T-helper 9 cell (primary cell): Measurements from ENCODE around the gene PSPC1.
"Not testable (repeated sequence)": the region's sequence is repeated elsewhere in the genome, so short reads cannot be mapped to it uniquely, and the experiment has no call there.

Source experiments
- DNase-seq: peaks from one replicate; pipeline ENCODE4 v3.0.0-alpha.2; 2020

PSPC1 gene

GRCh38 chr13:19763618-19764017, 19.1 kb downstream of the PSPC1 start:
- DNase-seq = no peak

DNA sequence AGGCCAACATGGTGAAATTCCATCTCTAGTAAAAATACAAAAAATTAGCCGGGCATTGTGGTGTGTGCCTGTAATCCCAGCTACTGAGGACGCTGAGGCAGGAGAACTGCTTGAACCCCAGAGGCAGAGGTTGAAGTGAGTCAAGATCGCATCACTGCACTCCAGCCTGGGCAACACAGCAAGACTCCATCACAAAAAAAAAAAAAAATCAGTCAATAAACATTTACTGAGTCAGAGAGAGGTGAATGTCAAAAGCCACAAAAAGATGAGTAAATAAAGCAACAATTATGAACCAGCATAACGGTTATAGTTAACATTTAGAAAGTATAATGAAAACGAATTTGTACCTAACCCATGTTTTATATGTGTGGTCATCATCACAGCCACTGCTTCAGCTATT, 23.1 kb downstream of the PSPC1 start:
- DNase-seq = no peak

GRCh38 chr13:19742643-19743042, 40.1 kb downstream of the PSPC1 start:
- no peak for DNase-seq

GRCh38 chr13:19737844-19738557, 44.7 kb downstream of the PSPC1 start:
- no peak for DNase-seq

- DNase-seq = no peak
Observed at GRCh38 chr13:19726611-19727010, 56.1 kb downstream of the PSPC1 start.

DNA sequence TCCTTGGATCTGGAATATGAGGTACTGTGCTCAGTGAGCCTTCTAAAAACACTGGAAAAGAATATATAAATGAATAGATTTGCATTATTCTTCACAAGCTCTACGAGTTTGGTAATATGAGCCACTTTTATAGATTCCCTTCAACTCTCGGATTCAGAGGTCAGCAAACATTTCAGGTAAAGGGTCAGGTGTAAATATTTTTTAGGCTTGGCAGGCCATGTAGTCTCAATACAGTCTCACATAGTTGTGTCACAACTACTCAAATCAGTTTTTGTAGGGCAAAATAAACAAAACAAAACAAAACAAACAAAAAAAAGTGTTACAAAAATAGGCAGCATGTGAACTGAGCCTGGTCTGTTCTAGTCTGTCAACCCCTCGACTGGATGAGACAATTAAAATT, 57.4 kb downstream of the PSPC1 start:
- no peak for DNase-seq

DNA sequence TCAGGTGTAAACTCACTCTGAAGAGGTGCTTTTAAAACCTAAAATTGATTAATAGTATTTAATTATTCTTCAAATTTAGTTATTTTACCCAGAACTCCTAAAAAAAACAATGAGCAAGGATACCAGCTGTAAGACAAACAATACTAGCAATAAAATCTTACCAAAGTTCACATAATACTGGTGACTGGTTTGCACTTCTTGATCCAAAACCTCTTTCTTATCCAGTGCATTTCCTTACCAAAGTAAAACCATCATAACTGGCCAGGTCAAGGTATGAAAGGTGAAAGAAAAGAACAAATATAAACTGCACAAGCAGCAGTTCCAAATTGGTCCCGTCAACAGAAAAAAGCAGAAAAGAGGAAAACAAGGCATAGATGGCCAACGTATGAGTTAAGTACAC, 62.7 kb downstream of the PSPC1 start:
- DNase-seq = no peak

DNA sequence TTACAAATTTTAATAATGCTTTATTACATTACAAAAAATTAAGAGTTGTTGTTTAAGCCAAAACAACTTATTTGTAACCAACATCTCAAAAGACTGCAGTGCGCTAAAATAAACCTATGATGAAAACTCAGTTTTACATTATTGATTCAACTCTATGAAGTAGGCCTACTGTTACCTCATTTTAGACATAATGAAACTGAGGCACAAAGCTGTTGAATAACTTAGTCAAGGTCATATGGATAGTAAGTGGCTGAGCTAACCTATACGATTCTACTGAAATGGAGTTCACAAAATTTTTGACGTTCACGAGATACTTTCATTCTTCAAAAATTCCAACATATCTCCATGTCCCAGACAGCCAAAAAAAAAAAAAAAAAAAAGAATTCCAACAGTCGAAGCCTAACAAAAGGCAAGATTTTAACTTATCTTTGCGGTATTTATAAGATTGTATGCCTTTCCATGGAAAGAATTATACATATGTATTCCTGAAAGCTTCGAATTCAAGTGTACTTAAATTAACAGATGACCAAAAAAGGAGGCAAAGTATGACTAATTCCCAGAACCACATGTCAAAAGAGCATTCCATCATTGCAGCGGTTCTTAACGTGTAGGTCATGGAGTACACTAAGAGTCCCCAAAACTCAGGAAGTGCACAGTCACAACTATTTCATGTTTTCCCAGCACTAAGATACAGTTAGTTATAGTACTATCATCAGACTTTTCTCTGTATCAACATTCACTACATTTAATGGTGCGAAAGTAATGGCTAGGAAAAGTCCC, 69.4 kb downstream of the PSPC1 start:
- no peak for DNase-seq

DNA sequence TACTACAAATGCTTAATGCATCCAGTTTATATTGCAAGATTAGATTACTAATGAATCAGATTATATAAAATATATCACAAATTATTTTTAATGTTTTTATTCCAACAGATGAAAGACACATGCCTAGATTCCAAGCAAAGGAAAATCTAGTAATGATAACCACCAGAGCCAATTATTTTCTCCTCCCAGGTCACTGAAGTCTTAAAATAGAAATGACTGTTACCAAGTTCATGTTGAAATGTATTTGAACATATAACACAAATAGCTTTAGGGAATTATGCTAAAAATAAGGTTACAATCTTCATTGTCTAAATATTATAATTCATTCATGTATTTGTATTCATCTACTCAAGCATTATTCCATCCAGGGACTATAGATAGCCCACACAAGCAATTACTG, 73.0 kb downstream of the PSPC1 start:
- not testable (repeated sequence) for DNase-seq

- not testable (repeated sequence) for DNase-seq
Observed at GRCh38 chr13:19709039-19709438, 73.7 kb downstream of the PSPC1 start.

- not testable (repeated sequence) for DNase-seq
Observed at GRCh38 chr13:19704256-19704655, 78.5 kb downstream of the PSPC1 start.

DNA sequence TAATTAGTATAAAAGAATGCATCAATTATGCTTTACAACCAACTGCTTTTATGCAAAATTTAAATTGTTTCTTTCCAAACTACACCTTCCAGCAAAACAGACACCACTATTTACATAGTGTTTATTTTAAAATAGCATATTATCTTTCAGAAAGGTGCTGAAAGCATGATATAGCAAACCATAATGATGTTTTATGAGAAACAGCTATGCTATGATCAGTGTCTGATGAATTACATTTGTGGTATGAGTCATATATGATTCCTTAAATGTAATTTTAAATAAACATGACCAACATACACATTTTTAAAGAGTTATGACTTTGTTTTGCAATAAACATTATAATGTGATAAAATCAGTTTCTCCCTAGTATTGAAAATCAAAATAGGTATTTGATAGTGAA, 81.1 kb downstream of the PSPC1 start:
- not testable (repeated sequence) for DNase-seq

- not testable (repeated sequence) for DNase-seq
Observed at GRCh38 chr13:19700963-19701362, 81.8 kb downstream of the PSPC1 start.

DNA sequence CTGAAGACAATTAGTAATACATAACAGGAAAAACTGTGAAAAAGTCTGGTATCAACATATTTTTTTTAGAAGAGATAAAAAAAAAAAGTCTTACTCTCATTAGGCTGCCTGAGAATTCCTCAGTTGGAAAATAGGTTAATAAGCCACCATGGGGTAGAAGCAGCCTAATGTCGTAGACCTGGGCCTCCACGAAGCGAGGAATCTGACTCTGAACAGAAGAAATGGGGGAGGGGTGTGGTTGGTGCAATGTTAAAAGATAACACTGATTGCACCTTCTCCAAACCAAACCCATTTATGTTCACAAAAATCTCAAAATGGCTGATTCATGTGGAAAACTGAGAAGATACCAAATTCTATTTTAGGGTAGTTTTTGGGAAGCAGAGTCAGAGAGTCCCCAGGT, 86.9 kb downstream of the PSPC1 start:
- DNase-seq = no peak

DNA sequence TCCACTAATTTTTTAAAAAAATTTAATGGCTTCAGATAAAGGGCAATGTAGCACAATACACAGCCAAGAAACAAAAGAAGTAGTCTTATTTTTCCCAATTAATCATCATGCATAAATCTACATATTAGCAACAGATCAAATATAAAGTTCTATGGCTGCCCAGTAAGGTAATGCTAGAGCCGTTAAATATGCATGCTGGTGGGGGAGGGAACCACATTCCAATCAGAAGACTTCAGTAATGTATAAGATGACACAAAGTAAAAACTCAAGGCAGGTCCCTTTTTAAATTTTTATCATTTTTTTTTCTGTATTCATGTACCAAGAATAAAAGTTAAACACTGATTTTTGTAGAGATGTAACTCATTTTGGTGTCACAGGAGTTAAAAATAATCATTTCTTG, 87.3 kb downstream of the PSPC1 start:
- no peak for DNase-seq

- DNase-seq = not testable (repeated sequence)
Observed at GRCh38 chr13:19691447-19691846, 91.3 kb downstream of the PSPC1 start.

DNA sequence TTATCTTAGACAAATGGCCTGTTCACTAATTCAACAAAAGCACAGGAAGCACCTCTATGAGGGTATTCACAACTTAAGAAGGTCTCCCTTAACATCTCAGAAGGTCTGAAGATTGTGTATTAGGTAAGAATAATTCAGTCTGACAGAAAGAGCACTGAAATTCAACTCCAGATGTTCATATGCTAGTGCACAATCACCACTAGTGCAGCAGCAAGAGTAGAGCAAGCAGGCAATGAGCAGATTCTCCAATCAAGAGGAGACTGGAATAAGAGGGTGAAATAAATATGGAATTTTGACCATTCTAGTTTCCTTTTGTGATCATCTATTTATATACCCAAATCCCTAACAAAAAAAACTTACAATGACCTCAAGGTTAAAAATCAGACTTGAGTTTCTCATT, 97.3 kb downstream of the PSPC1 start:
- DNase-seq = no peak

- DNase-seq = no peak
Observed at GRCh38 chr13:19685034-19685433, 97.7 kb downstream of the PSPC1 start.

DNA sequence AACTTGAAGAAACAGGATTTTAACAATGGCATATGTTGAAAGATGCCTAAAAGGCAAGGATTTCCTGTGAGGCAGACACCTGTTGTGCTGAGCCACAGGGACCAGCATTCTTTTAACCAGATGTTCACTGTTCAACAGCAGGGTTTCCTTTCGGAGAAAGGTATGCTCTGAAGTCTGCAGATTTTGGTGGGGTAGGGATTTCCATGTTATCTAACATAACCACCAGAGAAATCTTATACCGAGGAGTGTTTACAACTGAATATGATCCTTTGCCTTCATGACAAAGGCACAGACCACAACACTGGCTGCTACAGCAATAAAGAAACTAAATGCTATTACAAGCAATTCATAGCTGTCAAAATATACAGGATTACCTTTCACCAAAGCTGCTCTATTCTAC, 101.2 kb downstream of the PSPC1 start:
- no peak for DNase-seq

DNA sequence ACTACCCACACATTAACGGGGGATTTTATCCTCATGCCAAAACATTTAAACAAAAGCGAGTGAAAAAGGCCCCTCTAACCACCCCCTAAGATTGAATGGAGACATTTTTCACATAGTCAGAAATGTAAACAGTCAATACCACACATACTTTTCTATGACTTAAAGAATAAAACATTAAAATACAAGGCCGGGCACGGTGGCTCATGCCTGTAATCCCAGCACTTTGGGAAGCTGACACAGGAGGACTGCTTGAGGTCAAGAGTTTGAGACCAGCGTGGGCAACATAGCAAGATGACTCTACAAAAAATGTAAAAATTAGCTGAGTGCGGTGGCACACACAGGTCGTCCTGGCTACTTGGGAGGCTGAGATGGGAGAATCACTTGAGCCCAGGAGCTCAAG, 102.0 kb downstream of the PSPC1 start:
- no peak for DNase-seq

DNA sequence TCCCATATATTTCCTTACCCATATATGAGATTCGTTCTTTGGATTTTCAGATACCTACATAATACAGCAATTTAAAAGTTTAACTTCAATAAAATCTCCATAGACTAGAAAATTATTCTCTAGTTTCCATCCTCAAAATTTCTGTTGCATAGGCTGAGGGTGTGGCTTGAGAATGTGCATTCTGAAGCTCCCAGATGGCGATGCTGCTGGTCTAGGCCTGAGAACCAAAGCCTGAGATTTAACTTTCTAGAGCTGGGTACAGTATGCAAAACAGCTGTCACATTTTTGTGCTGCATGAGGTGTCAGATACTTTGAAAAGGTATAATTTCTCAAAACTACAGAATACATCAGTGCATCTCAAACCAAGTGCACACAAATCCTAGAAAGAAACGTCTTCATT, 106.6 kb downstream of the PSPC1 start:
- no peak for DNase-seq

GRCh38 chr13:19674898-19675297, 107.8 kb downstream of the PSPC1 start:
- no peak for DNase-seq

DNA sequence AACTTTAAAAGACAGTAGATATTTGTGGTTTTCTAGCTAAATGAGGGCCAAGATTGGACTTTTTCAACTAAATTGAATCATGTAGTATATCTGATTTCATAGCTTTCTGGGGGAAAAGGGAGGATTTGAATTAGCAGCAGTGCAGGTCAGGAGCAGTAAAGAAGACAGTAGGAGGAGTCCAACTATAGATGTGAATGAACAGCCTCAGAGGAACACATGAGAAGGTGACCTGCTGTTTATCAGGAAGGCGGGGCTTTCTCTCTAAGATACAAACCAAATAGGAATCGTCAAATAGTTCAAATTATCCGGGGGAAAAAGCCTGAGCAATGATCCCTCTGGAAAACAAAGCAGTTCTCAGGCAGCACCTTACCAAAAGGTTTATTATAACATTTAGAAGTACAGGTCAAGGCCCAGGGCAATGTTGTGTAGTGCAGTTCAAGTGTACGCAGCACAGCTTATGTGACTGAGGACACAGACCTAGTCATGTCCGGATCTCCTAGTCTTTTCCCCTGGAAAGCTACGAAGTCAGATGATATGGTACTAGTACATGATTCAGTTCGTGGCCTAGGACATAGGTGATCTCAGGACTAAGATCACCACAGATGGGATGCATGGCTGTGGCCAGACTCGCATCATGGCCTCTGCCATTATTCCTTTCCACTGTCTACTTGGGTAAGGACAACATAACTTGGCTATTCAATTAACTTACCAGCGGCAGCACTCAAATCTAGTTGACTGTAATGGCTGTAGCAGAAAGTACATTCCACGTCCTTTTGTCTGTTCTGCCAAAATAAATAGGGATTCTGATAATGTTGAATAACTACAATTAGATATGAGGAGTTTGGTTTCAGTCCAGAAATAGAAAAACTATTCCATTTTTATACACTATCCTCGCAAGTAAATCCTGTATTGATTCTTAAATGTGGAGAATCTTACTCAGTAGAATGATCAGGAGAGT, 109.0 kb downstream of the PSPC1 start:
- no peak for DNase-seq
